Activated B cell treated with CpG ODN at 0.5 μM for 24 hours (primary cell): ENCODE measurements around the gene CSNK1D. TPM values are rescaled to one million over a fixed set of nuclear protein-coding genes. Genes with fewer than 3 reads are reported as not detected.

Experiments used
- ATAC-seq: fragments of 200-7000 bp; cut with Tn5 transposase; one replicate; pipeline ENCODE4 v1.10.0; 2021; ENCODE audit warnings: low read depth, mild to moderate bottlenecking, moderate library complexity
- CTCF ChIA-PET: fragments of 350-600 bp; sonication (Branson Sonifier 250); formaldehyde crosslinking; loops from one replicate; lab custom pipeline; 2021; ENCODE audit warnings: antibody characterized with exemption; lab: Charles Lee
- POLR2A ChIA-PET: fragments of 350-600 bp; sonication (Branson Sonifier 250); formaldehyde crosslinking; loops from one replicate; lab custom pipeline; 2021; ENCODE audit warnings: antibody characterized with exemption; lab: Charles Lee
- DNase-seq: peaks from one replicate; pipeline ENCODE4 v3.0.0; 2022
- H3K27ac Mint-ChIP-seq: one replicate; pipeline ENCODE4 v1.8.0; 2020; ENCODE audit warnings: mixed read lengths
- H3K27me3 Mint-ChIP-seq: one replicate; pipeline ENCODE4 v1.8.0; 2021; ENCODE audit warnings: mixed read lengths
- H3K36me3 Mint-ChIP-seq: one replicate; pipeline ENCODE4 v1.8.0; 2021; ENCODE audit warnings: low read depth, mixed read lengths
- H3K4me1 Mint-ChIP-seq: one replicate; pipeline ENCODE4 v1.8.0; 2021; ENCODE audit warnings: mixed read lengths
- H3K4me3 Mint-ChIP-seq: one replicate; pipeline ENCODE4 v1.8.0; 2020; ENCODE audit warnings: mild to moderate bottlenecking, mixed read lengths
- H3K9me3 Mint-ChIP-seq: one replicate; pipeline ENCODE4 v1.8.0; 2020; ENCODE audit warnings: mixed read lengths
- intact Hi-C: fragments of 100-400 bp; cut with micrococcal nuclease; formaldehyde crosslinking; loops from one replicate; pipeline ENCODE4 v1.15.1; 2024
- total RNA-seq: library from RNA; stranded (reverse); gene quantifications from 2 replicates; pipeline ENCODE4 v1.2.3, GENCODE V29; 2022
- TF ChIP-seq, protein P1 (sequence below): fragments of 200-600 bp; IDR thresholded peaks from one replicate; pipeline ENCODE4 v1.8.0; 2022; ENCODE audit warnings: antibody characterized with exemption, mild to moderate bottlenecking

Gene CSNK1D
- total RNA-seq, 1 donor from 2014 or later = 170 TPM

DNA sequence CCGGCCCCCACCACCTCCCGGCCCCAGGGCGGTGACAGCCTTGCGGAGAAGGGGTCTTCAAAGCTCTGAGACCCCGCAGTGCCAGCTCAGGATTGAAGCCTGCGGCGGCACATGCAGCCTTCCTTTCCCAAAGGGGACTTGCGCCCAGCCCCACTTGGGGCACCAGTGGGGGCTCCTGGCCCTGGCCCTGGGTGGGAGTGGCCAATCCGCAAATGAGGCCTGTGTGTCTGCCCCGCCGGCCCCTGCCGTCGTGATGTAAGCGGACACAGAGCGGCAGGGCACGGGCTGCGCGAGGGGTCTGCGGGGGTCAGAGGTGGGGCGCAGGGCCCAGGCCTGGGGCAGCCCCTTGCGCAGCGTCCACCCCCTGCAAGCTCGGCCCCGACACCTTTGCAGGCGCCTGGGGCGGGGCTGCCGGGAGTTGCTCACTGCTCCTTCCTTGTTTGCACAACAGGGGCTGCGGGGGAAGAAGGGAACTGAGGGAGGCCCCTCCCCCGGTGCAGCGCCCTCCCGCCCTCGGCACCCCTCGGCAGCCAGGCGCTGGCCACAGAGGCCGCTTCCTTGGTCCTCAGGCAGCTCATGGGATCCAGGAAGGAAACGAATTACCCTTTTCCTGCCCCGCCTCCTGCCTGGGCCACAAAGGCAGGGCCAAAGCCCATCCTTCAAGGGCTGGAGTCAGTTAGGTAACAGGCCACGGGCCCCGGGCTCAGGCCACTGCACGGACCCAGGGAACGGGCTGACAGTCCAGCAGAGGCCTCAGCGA, 41.8 kb downstream of the CSNK1D start:
- no peaks in the 10 kb centered on the region for H3K27me3 Mint-ChIP-seq
- intact Hi-C loops = loop anchor here (10.0 kb wide), 1 partner anchor 323 kb away; no protein-coding TSS in a partner anchor
- no peaks in the 10 kb centered on the region for H3K36me3 Mint-ChIP-seq
- CTCF ChIA-PET = no interaction called here
- DNase-seq (no peak), ATAC-seq (no peak)
- H3K27ac Mint-ChIP-seq = no peak overlapping the region
- peaks cover 37% of the 10 kb centered on the region for H3K4me1 Mint-ChIP-seq
- no peaks in the 10 kb centered on the region for H3K9me3 Mint-ChIP-seq
- TF ChIP-seq, protein P1, sequence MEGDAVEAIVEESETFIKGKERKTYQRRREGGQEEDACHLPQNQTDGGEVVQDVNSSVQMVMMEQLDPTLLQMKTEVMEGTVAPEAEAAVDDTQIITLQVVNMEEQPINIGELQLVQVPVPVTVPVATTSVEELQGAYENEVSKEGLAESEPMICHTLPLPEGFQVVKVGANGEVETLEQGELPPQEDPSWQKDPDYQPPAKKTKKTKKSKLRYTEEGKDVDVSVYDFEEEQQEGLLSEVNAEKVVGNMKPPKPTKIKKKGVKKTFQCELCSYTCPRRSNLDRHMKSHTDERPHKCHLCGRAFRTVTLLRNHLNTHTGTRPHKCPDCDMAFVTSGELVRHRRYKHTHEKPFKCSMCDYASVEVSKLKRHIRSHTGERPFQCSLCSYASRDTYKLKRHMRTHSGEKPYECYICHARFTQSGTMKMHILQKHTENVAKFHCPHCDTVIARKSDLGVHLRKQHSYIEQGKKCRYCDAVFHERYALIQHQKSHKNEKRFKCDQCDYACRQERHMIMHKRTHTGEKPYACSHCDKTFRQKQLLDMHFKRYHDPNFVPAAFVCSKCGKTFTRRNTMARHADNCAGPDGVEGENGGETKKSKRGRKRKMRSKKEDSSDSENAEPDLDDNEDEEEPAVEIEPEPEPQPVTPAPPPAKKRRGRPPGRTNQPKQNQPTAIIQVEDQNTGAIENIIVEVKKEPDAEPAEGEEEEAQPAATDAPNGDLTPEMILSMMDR = no peak
- H3K4me3 Mint-ChIP-seq = no peak overlapping the region
- POLR2A ChIA-PET = interaction anchor here (1.3 to 4.0 kb wide), 3 partner anchors 16 to 126 kb away, joined by 3 to 60 read pairs (median 12); partner anchors contain the start of gene CCDC57

DNA sequence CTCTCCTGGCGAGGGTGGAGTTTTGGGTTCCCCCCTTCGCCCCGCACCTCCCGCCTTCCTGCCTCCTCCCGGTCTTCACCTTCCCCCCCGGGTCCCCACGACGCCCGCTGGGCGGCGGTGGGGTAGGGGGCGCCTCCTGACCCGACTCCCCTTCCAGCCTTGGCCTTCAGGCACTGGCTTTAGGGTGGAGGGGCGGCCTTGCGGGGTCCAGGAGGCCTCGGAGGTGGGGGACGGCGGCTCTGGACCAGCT, 42.3 kb downstream of the CSNK1D start:
- H3K9me3 Mint-ChIP-seq = no peaks in the 10 kb centered on the region
- TF ChIP-seq, protein P1 = no peak
- POLR2A ChIA-PET = interaction anchor here (1.3 to 4.0 kb wide), 3 partner anchors 16 to 125 kb away, joined by 3 to 60 read pairs (median 12); partner anchors contain the start of gene CCDC57
- no peaks in the 10 kb centered on the region for H3K36me3 Mint-ChIP-seq
- no peak for ATAC-seq
- H3K27ac Mint-ChIP-seq = no peak overlapping the region
- H3K4me1 Mint-ChIP-seq = peaks cover 34% of the 10 kb centered on the region
- no peaks in the 10 kb centered on the region for H3K27me3 Mint-ChIP-seq
- peak overlapping the region; percentile 50 for H3K4me3 Mint-ChIP-seq
- DNase-seq = no peak
- intact Hi-C loops = loop anchor here (10.0 kb wide), 1 partner anchor 324 kb away; no protein-coding TSS in a partner anchor
- CTCF ChIA-PET = no interaction called here

DNA sequence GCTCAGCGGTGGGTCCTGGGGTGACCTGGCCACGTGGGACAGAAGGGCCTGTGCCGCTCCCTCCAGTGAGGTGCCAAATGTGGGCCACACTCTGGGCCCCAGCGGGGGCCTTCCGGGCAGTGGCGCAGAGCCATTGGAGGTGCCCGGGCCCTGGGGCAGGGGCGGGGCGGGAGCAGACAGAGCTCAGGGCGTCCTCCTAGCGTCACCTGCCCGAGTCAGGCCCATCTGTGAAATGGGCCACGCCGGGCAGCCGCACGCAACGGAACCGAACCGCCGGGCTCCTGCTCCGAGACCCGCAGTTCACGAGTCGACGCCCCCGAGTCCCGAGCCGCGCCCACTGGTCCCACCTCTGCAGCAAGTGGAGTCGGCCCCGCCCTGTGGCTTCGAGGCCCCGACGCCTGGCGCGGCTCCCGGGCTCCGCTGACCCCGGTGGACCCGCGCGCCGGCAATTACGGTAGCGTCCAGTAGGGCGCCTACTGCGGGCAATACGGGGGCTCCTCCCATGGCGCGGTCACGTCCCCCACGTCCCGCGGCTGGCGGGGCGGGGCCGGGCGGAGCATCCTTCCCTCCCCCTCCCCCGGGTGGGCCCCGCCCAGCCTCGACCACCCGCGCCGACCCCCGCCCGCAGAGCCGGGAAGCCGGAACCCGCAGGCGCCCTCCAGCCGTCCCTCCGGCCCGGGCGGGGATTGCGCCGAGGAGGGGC, 42.7 kb downstream of the CSNK1D start:
- H3K36me3 Mint-ChIP-seq = no peaks in the 10 kb centered on the region
- peaks cover 33% of the 10 kb centered on the region for H3K4me1 Mint-ChIP-seq
- H3K4me3 Mint-ChIP-seq = peak overlapping the region; percentile 78
- no peaks in the 10 kb centered on the region for H3K27me3 Mint-ChIP-seq
- ChIA-PET POLR2A (interaction anchor here (0.9 to 4.0 kb wide), 6 partner anchors 15 to 193 kb away, joined by 3 to 60 read pairs (median 8); partner anchors contain the start of genes CCDC57 and DCXR), CTCF (interaction anchor here (2.0 kb wide), 1 partner anchor 25 kb away, joined by 8 read pairs; no protein-coding TSS in a partner anchor)
- DNase-seq = peak; percentile 68
- intact Hi-C loops = loop anchor here (10.0 kb wide), 1 partner anchor 324 kb away; no protein-coding TSS in a partner anchor
- H3K27ac Mint-ChIP-seq = no peak overlapping the region
- TF ChIP-seq, protein P1 = no peak
- H3K9me3 Mint-ChIP-seq = no peaks in the 10 kb centered on the region
- ATAC-seq = peak; percentile 49

DNA sequence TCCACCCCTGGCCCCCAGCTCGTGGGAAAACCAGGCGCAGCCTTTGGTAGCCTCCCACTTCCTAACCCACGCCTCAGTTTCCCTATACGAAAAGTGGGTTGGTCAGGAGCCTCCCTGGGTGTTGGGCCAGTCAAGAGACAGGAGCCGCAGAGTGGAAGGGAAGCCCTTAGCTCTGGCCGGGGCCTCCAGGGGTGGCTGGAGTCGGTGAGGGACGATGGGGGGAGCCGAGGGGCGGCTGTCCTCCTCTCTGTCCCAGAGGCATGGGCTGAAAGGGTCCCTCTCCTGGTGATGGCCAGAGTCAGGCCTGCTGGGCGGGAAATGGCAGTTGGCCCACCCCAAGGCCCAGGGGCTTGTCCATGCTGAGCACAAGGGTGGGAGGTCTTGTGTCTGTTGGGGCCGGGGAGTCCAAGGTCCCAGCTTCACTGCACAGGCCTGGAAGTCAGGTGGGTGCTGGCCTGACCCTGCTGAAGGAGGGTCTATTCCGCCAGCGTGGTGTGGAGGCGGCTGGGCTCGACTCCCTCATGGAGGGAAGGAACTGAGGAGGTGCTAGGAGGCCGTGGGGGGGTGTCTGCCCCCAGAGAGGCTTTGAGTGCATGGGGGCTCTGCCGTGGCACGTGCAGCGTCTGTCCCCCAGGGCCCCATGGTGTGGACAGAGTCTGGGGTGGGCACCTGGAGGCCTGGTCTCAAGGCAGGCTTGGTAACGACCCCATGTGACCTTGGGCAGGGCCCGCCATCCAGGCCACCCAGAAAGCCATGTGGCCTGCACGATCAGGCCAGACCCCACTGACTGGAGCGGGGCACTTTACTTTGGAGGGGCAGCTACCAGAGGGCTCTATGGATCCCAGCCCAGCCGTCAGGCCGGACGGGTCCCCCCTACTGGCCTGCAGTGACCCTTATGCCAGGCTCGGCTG, 43.5 kb downstream of the CSNK1D start:
- intact Hi-C loops = loop anchor here (1.0 to 10.0 kb wide), 4 partner anchors 24 to 325 kb away; partner anchors contain the start of gene DCXR
- POLR2A ChIA-PET = interaction anchor here (0.9 to 4.0 kb wide), 8 partner anchors 10 to 193 kb away, joined by 3 to 60 read pairs (median 10); partner anchors contain the start of genes CCDC57 and DCXR

More for the DNA sequence above, 43.5 kb downstream of the CSNK1D start:
- Mint-ChIP-seq H3K4me3 (peak overlapping the region; percentile 78), H3K27ac (peak overlapping the region; percentile 50), H3K4me1 (peaks cover 32% of the 10 kb centered on the region), H3K9me3 (no peaks in the 10 kb centered on the region), H3K27me3 (no peaks in the 10 kb centered on the region), H3K36me3 (no peaks in the 10 kb centered on the region)
- ATAC-seq (no peak), DNase-seq (no peak)
- CTCF ChIA-PET = interaction anchor here (2.0 kb wide), 1 partner anchor 24 kb away, joined by 8 read pairs; no protein-coding TSS in a partner anchor
- TF ChIP-seq, protein P1 = no peak
